GM18858 (cell line): ENCODE results near the gene DGCR8.

Source experiments
- ATAC-seq: cut with Tn5 transposase; IDR thresholded peaks from one replicate; pipeline ENCODE4 v1.9.1; 2021; ENCODE audit not compliant: unreplicated experiment

DGCR8 gene

DNA sequence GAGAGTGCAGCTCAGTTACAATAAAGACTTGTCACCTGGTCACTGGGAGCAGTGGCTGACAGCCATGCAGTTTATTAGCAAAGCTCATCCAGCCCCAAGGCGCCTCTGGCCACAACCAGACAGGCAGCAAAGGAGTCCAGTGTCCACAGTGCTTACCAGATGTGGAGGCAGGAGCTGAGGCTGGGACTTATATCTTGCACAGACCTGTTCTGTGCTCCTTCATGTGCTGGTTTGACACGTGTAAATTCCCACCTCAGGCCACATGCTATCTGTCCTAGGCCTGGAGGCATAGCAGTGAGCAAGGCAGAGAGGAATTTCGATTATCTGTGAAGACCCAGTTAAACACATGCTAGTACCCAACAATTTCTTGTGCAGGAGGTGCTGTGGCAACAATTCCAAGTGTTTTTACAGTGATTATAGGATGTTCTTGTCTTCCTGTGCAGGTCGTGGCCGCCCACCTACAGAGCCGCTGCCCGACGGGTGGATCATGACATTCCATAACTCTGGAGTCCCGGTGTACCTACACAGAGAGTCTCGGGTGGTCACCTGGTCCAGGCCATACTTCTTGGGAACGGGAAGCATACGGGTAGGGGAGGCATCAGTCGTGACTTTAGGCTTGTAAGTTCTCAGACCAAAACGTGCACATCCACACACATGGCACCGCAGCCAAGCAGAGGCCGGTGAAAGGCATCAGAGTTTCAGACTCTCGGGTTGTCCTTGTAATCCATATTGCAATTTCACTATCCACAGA is 9.4 kb downstream of the DGCR8 start:
- no peak for ATAC-seq

DNA sequence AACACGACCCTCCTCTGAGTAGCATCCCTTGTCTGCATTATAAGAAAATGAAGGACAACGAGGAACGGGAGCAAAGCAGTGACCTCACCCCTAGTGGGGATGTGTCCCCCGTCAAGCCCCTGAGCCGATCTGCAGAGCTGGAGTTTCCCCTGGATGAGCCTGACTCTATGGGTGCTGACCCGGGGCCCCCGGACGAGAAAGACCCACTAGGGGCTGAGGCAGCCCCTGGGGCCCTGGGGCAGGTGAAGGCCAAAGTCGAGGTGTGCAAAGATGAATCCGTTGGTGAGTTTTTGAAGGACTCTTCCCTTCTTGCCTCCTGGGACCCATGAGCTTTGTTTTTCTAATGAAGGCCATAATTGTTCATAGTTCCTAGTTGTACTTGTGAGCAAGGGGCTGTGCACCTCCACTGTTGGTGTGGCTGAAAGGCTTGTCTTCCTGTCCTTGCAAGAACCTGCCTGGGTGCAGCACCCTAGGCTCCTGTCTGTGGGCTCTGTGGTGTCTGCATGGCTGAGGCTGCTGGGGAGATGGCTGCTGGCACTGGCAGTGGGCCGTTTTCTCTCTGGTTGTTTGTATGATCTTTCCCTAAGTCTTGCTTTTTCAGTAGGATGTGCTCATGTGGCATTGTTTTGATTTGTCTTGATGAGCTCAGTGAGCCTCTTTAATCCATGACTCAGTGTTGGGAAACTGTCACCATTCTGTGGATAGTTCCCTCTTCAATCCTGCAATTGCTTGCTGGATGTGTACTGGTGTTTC is 10.1 kb downstream of the DGCR8 start:
- no peak for ATAC-seq

DNA sequence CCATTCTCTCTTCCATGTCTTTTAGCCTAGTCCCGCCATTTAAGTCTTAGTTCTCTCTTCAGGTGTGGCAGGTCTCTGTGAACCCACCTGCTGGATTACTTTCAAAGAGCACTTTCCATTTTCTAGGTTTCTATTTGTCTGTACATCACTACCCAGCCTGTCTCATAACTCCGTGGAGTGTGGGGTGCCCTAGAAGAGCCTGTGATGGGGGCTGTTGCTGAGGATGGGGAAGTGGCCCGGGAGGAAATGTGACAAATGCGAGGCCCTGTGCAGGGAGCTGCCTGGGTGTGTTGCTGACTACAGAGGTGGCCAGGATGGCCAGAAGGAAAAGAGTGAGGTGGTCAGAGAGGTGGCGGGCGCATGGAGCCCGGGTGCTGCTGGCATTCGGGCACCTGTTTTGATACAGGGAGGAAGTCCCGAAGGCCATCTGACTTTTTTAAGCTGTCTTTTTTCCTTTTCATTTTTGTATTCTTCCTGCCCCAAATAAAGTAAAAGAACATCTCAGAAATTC is 10.7 kb downstream of the DGCR8 start:
- ATAC-seq: no peak

DNA sequence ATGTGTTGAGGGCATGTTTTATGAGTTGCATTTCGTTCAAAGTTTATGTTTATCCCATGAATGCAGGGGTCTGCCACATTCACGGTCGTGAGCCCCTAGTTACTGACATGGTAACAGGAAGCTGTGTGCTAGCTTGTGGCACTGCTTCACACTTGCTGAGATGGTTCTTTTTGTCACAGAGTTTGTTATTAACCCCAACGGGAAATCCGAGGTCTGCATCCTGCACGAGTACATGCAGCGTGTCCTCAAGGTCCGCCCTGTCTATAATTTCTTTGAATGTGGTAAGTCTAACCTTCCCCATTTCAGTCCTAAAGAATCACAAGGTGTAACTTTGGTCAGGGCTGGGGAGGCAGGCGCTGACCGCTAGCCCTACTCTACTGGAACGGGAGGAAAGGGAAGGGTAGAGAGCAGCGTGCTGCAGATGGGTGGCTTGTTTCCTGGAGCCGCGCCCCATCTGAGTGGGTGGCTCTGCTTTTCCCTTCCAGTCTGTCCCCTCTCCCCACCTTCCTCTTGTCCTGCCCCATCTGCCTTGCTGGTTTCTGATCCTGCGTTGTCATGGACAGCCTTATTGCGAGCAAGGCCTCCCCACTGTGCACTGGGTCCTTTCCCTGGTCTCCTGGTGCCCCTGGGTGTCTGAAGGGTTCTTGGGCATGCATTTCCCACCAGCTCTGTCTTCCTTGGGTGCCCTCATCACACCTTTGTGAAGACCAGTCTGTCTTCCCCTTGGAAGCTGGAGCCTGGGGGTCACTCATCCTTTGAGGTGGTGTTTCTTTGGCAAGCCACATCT is 11.8 kb downstream of the DGCR8 start:
- ATAC-seq: no peak

DNA sequence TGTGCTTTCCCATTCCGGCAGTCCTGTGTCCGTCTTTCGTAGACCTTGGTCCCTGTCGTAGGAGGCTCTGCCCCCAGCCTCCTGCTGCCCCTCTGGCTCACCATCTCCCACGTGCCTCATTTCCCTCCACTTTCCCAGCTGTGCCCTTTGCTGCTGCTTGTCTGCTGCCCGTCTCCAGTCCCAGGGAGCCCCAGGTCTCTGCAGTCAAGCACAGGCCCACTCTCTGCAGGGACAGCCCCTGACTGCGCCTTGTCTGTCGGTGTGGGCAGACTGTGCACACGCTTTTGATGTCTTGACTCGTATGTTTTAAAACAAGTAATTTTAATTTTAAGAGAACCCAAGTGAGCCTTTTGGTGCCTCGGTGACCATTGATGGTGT is 12.4 kb downstream of the DGCR8 start:
- ATAC-seq: no peak

DNA sequence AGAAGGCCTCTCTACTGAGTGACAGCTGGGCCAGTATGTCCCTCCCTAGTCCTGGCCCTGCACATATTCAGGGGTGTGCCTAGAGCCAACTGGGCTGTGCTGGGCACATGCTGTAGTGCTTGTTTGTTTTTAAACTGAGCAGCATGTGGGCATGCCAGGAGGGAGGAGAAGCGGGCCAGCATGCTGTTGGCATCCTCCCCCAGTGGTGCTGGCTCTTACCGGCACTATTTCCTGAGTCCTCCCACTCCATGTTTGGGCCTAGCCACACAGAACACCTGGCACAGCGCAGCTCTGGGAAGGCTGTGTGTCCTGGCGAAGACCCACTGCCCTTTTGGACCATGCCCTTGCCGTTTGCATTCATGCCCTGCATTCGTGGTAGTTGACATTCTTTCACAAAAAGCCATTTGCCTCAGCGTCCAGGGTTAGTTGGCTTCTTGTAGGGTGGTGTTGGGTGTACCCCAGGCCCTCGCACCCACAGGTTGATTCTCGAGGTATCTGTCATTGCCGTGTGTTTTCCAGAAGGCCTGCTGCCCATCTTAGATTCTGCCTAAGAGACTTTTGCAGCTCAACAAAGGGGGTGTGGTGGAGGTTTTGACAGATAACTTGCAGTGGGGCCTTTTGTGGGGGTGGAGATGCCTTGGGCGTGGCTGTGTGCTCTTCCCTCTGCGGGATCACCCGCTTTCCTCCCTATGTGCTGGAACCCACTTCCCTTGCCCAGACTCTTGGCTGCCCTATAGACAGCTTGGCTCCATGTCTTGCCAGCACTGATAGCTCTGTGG is 13.6 kb downstream of the DGCR8 start:
- no peak for ATAC-seq

DNA sequence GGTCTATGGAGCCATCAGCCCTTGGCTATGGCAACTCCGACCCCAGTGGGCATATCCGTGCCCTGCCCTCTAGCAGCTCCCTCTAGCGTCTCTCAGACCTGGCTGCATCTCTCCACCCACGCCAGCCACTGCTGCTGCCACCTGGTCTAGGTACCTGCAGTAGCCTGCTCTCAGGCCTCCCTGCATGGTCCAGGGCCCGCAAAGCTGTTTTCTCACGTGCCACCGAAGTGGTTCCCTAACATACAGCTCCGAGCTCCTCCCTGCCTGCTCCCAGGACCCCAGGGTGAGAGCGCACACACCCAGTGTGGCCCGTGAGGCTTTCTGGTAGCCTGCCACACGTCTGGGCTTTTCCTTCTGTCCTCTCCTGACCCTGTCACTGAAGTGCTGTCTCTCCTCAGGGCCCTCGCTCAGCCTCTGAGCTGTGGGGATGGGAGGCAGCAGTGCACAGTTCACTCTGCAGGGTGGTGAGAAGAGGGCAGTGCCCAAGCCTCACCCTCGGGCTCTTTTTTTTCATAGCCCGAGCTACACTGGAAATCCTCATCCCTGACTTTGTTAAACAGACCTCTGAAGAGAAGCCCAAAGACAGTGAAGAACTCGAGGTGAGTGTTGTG is 14.3 kb downstream of the DGCR8 start:
- ATAC-seq: no peak

DNA sequence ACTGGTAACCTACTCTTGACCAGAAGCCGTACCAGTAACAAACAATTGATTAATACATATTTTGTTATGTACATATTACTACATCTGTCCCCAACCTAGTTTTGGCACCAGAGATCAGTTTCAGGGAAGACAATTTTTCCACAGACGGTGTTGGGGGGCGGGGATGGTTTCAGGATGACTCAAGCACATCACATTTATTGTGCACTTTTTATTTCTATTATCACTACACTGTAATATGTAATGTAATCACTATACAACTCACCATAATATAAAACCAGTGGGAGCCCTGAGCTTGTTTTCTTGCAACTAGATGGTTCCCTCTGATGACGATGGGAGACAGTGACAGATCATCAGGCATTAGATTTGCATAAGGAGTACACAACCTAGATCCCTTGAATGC is 15.5 kb downstream of the DGCR8 start:
- no peak for ATAC-seq

DNA sequence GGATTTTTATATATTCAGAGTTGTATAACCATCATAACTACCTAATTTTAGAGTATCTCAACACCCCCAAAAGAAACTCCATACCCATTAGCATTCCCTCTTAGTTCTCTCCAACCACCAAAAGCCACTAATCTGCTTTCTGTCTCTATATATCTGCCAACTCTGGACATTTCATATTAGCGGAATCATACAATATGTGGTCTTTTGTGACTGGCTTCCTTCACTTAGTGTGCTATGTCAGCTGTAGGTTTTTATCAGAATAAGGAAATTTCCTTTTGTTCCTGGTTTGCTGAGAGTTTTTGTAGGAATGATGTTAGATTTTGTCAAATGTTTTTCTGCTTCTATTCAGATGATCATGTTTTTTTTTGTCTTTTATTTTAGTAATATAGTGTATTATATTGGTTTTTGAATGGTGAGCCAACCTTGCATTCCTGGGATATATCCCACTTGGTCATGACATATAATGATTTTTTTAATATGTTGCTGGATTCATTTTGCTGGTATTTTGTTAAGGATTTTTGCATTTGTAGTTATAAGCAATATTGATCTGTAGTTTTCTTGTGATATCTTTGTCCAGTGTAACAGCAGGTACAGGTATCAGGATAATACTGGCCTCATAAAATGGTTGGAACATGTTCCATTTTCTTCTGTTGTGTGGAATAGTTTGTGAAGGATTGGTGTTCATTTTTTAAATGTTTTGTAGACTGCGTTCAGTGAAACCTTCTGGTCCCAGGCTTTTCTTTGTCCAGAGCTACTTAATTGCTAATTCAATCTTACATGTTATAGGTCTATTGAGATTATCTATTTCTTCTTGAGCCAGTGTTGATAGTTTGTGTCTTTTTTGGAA is 16.8 kb downstream of the DGCR8 start:
- no peak for ATAC-seq

DNA sequence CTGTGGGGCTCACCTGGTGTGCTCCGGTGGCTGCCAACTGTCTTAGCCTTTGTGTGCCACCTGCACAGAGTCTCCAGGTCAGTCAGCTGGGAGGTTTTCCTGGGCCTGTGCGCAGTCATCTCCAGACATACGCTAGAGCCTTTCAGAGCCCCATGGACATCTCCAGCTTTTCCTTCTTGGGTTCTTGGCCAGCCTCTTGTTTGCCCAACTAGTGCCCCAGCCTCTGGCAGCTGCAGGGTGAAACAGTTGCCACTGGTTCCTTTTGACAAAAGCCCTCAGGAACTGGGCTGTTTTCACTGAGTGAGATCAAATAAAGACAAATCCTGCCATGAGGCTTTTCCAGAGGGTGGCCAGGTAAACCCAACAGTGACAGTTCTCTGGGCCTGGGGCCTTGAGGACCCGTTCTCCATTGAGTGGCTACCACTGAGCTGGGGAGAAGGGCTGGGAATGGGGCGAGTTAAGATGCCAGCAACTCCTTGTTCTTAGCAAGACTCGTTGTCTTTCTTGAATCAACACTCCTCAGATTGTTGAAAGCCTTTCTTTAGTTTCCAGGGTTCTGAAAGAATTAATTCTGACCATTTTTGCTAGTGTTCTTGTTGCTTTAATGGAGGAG is 19.2 kb downstream of the DGCR8 start:
- no peak for ATAC-seq

DNA sequence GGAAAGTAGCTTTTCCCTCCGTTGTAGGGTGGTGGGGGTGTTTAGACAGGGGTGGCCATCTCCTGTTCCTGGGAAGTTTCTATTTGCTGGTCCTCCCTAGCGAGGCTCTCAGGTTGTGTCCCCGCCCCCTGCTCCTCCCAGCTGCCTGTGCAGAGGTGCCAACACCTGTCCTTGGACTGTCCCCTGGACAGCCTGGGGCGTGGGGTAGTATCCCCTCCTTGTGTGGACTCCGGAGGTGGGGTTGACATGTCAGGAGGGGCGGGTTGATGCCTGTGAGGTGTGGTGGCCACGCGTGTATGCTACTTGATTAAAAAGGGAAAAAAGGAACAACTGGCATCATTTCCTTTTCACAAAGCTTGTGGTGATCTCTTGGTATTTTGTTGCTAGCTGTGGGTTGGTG is 21.6 kb downstream of the DGCR8 start:
- no peak for ATAC-seq

DNA sequence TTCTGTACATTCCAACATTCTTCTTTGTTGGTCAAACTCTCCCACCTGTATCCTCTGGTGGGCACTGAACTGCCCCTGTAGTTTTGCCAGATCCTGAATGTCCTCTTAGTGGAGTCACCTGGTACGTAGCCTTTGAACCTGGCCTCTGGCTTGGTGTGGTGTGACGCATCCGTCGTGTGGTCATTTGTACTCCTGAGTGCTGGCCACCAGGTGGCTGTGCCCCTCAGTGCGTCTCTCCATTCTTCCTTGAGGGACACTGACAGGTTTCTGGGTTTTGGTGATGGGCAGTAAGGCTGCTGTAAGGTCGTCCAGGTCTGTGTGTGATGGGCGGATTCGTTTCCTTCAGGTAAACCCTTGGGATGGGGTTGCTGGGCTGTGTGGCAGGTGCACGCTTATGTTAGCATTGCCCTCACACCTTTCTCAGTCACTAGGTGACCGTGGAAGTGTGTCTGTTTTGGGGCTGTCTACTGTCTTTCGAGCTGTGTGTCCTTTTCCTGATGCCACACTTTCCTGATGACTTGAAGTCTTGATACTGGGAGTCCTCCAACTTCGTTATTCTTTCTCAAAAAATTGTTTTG is 22.3 kb downstream of the DGCR8 start:
- ATAC-seq: no peak

DNA sequence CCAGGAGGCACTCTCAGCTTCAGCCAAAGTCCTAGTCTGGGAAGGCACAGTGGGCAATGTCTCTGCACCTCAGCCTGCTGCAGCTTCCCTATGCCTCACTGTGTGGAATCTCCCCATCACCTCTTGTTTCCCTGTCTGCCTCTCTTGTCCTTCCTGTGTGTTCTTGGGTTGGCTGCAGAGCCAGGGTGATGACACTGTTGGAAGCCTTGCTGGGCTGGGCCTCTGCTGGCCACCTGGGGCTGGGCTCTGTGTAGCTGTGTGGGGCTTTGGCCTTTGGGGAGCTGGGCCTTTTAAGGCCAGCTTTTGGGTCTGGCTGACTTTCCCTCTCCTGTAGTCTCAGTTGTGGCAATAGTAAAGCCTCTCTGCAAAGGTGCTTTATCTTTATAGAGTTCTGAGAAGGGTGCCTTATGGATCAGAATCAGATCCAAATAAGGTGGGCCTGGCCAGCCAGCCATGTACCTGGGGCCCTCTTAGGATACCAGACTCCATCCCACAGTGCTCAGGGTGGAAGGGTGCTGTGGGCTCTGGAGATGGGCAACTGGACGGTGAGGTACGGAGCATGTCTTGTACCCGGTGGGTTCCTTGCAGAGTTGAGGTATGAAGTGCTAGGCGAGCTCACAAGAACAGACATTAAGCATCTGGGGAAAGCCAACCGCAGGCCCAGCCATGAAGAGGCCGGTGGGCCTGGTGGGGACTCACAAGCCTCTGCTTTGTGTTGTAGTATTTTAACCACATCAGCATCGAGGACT is 25.6 kb downstream of the DGCR8 start:
- no peak for ATAC-seq

DNA sequence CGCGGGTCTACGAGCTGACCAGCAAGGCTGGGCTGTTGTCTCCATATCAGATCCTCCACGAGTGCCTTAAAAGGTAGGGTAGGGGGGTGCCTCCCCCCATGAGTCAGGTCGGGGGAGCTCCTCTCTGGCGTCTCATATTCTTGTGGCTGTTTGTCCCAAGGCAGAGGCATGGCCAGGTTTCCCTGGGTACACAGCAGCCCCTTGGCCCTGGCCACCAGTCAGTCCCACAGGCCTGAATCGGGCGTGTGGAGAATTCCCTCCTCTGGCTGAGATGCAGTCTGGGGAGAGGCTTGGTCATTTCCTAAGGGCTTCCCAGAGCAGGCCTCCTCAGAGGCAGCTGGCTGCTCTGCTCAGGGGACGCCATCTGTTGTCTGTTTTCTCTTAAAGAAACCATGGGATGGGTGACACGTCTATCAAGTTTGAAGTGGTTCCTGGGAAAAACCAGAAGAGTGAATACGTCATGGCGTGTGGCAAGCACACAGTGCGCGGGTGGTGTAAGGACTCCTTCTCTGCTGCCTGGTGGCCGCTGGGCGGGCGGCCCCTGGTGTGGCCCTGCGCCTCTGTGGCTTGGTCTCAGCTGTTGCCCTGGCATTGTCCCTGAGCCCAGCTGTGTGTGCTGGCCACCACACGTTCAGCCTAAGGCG is 26.3 kb downstream of the DGCR8 start:
- no peak for ATAC-seq

DNA sequence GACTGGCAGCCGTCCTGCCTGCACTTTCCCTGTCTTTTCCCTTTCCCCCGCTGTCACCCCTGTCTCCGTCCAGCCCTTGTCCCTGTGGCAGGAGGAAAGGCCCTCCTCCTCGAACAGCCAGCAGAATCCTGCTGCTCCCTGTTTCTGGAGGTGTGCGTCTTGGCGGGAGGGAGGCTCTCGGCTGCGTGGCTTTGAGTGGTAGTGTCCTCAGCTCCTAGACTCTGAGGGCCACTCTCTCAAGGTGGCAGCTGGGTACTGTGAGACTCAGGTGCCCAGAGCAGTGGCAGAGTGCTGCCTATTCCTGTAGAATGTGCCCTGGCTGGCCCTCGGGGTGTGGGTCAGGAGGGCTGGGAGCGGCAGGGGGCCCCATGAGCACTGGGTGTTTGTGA is 26.8 kb downstream of the DGCR8 start:
- ATAC-seq: no peak

DNA sequence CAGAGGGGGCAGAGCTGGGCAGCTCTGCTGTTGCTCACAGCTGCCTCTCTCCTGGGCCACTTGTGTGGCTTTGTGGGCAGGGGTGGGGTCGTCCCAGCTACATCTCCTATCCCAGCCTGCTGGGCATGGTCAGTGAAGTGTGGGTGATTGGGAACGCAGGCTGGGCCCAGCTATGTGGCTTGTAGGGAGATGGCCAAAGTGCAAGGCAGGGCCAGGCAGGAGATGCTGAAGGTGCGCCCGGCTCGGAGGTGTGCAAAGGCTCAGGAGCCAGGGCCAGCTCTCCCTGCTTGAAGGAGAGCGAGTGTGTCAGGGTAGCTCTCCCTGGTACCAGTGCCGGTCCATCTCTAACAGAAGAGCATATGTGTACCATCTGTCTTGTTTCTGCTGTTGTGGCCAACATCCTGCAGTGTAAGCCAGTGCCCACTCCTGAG is 27.4 kb downstream of the DGCR8 start:
- no peak for ATAC-seq

DNA sequence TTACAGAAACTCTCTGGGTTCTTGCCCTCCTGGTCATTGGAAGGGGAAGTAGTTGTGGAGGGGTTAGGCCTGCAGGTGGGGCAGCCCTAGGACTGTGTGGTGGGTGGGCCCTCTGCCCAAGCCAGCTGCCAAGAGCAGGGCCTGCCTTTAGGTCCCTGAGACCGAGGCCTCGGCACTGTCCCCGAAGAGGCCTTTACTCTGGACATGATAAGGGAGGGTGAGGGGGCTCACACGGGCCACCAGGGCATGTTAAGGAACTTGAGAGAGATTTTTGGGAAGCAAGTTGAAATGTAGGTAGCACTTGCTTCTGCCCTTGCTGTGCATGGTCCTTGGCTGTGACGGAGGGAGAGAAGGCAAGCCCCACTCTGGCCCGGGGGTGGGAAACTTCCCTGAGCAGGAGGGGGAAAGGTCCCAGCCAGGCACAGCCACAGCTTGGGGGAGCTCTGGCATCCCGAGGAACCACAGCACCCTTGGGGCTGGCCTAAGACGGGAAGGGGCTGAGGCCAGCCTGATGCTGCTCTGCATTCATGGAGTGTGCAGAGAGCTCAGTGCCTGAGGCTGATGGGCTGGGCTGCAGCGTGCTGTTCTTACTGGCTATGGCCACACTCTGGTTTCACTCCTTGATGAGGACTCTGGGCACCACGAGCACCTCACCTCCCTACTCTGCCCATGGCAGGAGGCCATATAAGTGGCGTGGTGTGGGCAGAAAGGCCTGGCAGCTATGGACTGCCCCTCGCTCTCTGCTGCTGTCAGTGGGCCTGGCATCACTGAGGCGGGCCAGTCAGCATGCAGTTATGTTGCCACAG is 28.1 kb downstream of the DGCR8 start:
- ATAC-seq: no peak
